Measurements from ENCODE around the gene GAPDH. TPM values are rescaled to one million over a fixed set of nuclear protein-coding genes. Genes with fewer than 3 reads are reported as not detected.
"Not testable (repeated sequence)": the region's sequence is repeated elsewhere in the genome, so short reads cannot be mapped to it uniquely, and the experiment has no call there.

Gene GAPDH
- total RNA-seq, 1 donor from 2014 or later: 4,076 TPM

DNA sequence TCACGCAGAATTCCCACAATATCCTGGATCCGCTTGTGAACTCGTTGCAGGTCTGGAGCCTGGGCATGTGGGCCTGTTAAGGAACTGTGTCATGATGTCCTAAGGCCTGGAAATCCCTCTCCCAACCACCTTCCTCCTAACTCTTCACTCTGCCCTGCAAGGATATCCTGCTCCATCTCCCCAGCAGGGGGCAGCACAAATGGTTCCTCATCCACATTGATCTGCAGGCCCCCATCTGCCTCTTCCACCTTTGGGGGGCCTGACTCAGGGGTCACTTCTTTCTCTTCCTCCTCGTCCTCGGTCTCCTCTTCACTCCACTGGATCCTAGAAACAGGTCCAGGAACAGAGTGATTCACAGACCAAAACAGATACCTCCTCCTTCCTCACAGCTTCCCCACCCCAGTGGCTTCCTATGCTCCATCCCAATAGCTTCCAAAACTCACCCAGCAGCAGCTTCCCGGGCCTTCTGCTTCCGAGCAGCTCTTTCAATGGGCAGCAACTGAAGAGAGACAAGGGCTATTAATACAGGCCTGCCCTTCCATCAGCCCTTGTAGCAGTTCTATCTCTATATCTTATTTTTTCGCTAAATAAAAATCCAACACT is 29.2 kb downstream of the GAPDH start:
- peak; percentile 25 for DNase-seq (ENCODE audit: low spot score)

- DNase-seq (ENCODE audit: low spot score): no peak
Observed at GRCh38 chr12:6567112-6567670, 32.9 kb downstream of the GAPDH start.

GRCh38 chr12:6569312-6569711 is 35.0 kb downstream of the GAPDH start:
- no peak for DNase-seq (ENCODE audit: low spot score)

- DNase-seq (ENCODE audit: low spot score): no peak
Observed at GRCh38 chr12:6569786-6570185, 35.5 kb downstream of the GAPDH start.

GRCh38 chr12:6570264-6570887 is 36.1 kb downstream of the GAPDH start:
- no peak for DNase-seq (ENCODE audit: low spot score)

DNA sequence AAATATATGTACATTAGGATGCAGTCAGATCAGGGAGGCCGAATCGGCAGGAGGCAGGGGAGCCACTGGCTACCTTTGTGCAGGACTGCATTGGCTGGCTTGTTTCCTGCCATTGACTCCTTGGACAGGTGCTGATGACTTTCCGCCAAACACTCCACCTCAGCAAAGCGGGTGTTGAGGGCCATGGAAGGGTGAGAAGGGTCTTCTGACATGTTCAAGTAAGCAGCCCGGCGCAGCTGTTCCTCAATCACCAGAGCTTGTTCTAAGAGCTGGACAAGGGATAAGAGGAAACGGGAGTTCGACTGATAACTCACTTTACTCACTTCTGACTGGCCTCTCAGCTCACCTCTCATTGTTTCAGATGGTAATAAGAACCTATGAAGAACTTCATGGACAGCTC is 38.7 kb downstream of the GAPDH start:
- DNase-seq (ENCODE audit: low spot score): no peak

DNA sequence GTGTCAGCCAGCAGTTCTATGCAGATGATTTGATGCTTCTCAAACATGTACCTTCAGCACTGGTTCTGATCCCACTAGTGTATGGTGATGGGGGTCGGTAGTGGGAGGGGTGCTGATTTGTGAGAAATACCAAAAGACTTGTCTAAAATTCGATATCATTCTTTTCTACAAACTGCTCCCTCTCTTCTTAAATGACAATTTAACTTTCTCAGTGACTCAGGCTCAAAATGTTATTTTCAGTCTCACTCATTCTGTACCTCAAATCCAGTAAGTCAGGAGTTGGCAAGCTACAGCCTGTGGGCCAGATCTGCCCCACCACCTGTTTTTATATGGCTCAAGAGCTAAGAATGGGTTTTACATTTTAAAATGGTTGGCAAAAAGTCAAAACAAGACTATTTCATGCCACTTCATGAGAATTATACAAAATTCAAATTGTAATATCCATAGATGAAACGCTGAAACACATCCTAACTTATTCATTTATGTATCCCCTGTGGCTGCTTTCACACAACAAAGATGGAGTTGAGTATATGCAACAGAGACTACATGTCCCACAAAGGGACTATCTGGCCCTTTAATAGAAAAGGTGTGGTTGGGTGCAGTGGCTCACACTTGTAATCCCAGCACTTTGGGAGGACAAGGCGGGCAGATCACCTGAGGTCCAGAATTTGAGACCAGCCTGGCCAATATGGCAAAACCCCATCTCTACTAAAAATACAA is 40.4 kb downstream of the GAPDH start:
- no peak for DNase-seq (ENCODE audit: low spot score)

DNA sequence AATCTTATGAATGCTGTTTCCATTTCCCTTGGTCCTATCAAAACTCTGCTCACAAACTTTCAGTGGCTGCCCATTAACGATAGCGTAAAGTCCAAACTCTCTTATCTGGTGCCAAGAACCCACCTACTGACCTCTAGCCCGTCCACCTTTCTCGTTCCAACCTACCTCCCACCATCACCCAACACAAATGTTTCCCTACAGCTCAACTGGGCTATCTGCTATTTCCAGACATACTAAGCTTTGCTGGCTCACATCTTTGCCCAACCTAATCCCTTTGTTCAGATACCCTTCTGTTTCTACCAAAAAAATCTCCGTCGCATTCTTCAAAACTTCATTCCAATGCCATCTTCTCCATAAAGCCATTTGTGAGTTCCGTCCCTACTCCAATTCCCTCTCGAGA is 41.3 kb downstream of the GAPDH start:
- no peak for DNase-seq (ENCODE audit: low spot score)

DNA sequence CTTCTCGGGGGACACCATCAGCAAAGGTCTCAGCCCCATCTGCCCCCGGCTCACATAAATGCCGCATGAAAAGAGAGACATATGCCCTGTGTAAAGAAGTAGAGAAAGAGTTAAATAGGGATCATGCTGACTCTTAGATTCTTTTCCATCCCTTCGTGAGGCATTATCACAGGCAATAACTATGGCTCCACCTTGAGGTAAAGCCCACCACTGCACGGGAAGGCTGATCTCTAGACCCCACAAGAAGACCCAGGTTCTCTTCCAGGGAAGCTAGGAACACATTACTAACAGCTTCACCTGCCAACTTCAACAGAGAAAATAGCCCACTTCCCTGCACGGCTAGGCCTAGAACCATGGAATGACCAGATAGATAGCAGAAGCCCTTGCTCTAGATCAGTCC is 47.9 kb downstream of the GAPDH start:
- no peak for DNase-seq (ENCODE audit: low spot score)

GRCh38 chr12:6582959-6583358 is 48.6 kb downstream of the GAPDH start:
- no peak for DNase-seq (ENCODE audit: low spot score)

GRCh38 chr12:6584293-6584692 is 50.0 kb downstream of the GAPDH start:
- DNase-seq (ENCODE audit: low spot score): no peak

DNA sequence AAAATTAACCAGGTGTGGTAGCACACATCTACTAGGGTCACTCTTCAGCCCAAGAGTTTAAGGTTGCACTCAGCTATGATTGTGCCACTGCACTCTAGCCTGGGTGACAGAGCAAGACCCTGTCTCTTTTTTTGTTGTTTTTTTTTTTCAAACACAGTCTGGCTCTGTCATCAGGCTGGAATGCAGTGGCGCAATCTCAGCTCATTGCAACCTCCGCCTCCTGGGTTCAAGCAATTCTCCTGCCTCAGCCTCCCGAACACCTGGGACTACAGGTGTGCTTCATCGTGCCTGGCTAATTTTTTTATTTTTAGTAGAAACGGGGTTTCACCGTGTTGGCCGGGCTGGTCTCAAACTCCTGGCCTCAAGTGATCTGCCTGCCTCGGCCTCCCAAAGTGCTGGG is 52.3 kb downstream of the GAPDH start:
- not testable (repeated sequence) for DNase-seq (ENCODE audit: low spot score)

Other genes with a start within 250 kb of the GAPDH start
- 0.96 TPM for gene PLEKHG6, start 223.8 kb upstream of the GAPDH start, total RNA-seq (ENCODE audit: insufficient read depth, low replicate concordance)
- 90.5 TPM for gene TNFRSF1A, start 192.4 kb upstream of the GAPDH start, total RNA-seq (ENCODE audit: insufficient read depth, low replicate concordance)
- gene SCNN1A, start 159.0 kb upstream of the GAPDH start, total RNA-seq (ENCODE audit: insufficient read depth, low replicate concordance): 2.2 TPM
- gene LTBR, start 150.4 kb upstream of the GAPDH start, total RNA-seq (ENCODE audit: insufficient read depth, low replicate concordance): 62.1 TPM
- gene CD27, start 89.6 kb upstream of the GAPDH start, total RNA-seq (ENCODE audit: insufficient read depth, low replicate concordance): not detected
- gene TAPBPL, start 82.5 kb upstream of the GAPDH start, total RNA-seq (ENCODE audit: insufficient read depth, low replicate concordance): 3.6 TPM
- gene VAMP1, start 63.8 kb upstream of the GAPDH start, total RNA-seq (ENCODE audit: insufficient read depth, low replicate concordance): 1.2 TPM
- 247 TPM for gene MRPL51, start 41.3 kb upstream of the GAPDH start, total RNA-seq (ENCODE audit: insufficient read depth, low replicate concordance)
- gene NCAPD2, start 40.4 kb upstream of the GAPDH start, total RNA-seq (ENCODE audit: insufficient read depth, low replicate concordance): 14.7 TPM
- 2.2 TPM for gene IFFO1, start 21.5 kb downstream of the GAPDH start, total RNA-seq (ENCODE audit: insufficient read depth, low replicate concordance)
- gene NOP2, start 33.8 kb downstream of the GAPDH start, total RNA-seq (ENCODE audit: insufficient read depth, low replicate concordance): 6.7 TPM
- gene CHD4, start 72.9 kb downstream of the GAPDH start, total RNA-seq (ENCODE audit: insufficient read depth, low replicate concordance): 192 TPM
- 6.3 TPM for gene LPAR5, start 101.4 kb downstream of the GAPDH start, total RNA-seq (ENCODE audit: insufficient read depth, low replicate concordance)
- gene ACRBP, start 112.9 kb downstream of the GAPDH start, total RNA-seq (ENCODE audit: insufficient read depth, low replicate concordance): 2.9 TPM
- 20.9 TPM for gene ING4, start 128.6 kb downstream of the GAPDH start, total RNA-seq (ENCODE audit: insufficient read depth, low replicate concordance)
- gene ZNF384, start 154.9 kb downstream of the GAPDH start, total RNA-seq (ENCODE audit: insufficient read depth, low replicate concordance): 16.4 TPM
- gene PIANP, start 166.3 kb downstream of the GAPDH start, total RNA-seq (ENCODE audit: insufficient read depth, low replicate concordance): not detected
- 40.4 TPM for gene COPS7A, start 189.5 kb downstream of the GAPDH start, total RNA-seq (ENCODE audit: insufficient read depth, low replicate concordance)
- gene MLF2, start 218.6 kb downstream of the GAPDH start, total RNA-seq (ENCODE audit: insufficient read depth, low replicate concordance): 36.6 TPM
- 13.0 TPM for gene PTMS, start 231.8 kb downstream of the GAPDH start, total RNA-seq (ENCODE audit: insufficient read depth, low replicate concordance)
- gene LAG3, start 238.0 kb downstream of the GAPDH start, total RNA-seq (ENCODE audit: insufficient read depth, low replicate concordance): 1.7 TPM

Data from umbilical cord (tissue), 2 donors.